Neural cell (in vitro differentiated cells): ENCODE results near the gene L3MBTL4. TPM values are rescaled to one million over a fixed set of nuclear protein-coding genes. Genes with fewer than 3 reads are reported as not detected.

Experiments
- H2AFZ ChIP-seq: fragments of 200-600, 300-800 bp; sonication (generic), shearing (Covaris generic); 2 replicates; pipeline ENCODE4 v1.6.0; 2014; ENCODE audit warnings: low read depth, mild to moderate bottlenecking, antibody characterized with exemption, low read length, moderate library complexity
- H3F3A ChIP-seq: fragments of 200-600 bp; shearing (Covaris generic); 2 replicates; pipeline ENCODE4 v1.6.1; 2016; ENCODE audit warnings: mild to moderate bottlenecking, moderate library complexity, mixed read lengths, antibody characterized with exemption, low read length; ENCODE audit not compliant: insufficient read depth, poor library complexity, severe bottlenecking
- H3K27ac ChIP-seq: fragments of 200-600, 300-800 bp; sonication (generic), shearing (Covaris generic); 2 replicates; pipeline ENCODE4 v1.5.1; 2014; ENCODE audit warnings: mild to moderate bottlenecking, low read length, moderate library complexity
- H3K27me3 ChIP-seq: fragments of 300-800, 200-600 bp; sonication (generic), shearing (Covaris generic); 2 replicates; pipeline ENCODE4 v1.6.0; 2014; ENCODE audit warnings: mild to moderate bottlenecking, low read depth, low read length, moderate library complexity; ENCODE audit not compliant: insufficient read depth
- H3K36me3 ChIP-seq: fragments of 300-800, 200-600 bp; sonication (generic), shearing (Covaris generic); 2 replicates; pipeline ENCODE4 v1.5.1; 2014; ENCODE audit warnings: mild to moderate bottlenecking, antibody characterized with exemption, low read length, moderate library complexity; ENCODE audit not compliant: insufficient read depth
- H3K4me2 ChIP-seq: fragments of 300-800, 200-600 bp; sonication (generic), shearing (Covaris generic); 2 replicates; pipeline ENCODE4 v1.6.0; 2014; ENCODE audit warnings: mild to moderate bottlenecking, low read length
- H3K4me3 ChIP-seq: fragments of 300-800, 200-600 bp; sonication (generic), shearing (Covaris generic); 2 replicates; pipeline ENCODE4 v1.5.1; 2014; ENCODE audit warnings: mild to moderate bottlenecking, low read length, moderate library complexity
- H3K79me2 ChIP-seq: fragments of 200-600 bp; shearing (Covaris generic); replicated peaks from 2 replicates; pipeline ENCODE4 v1.6.0; 2014; ENCODE audit warnings: mild to moderate bottlenecking, low read length, moderate library complexity; ENCODE audit not compliant: insufficient read depth
- H3K9ac ChIP-seq: fragments of 300-800, 200-600 bp; sonication (generic), shearing (Covaris generic); 2 replicates; pipeline ENCODE4 v1.6.1; 2016; ENCODE audit warnings: mild to moderate bottlenecking, low read length, mixed read lengths
- H3K9me2 ChIP-seq: fragments of 200-600 bp; shearing (Covaris generic); 2 replicates; pipeline ENCODE4 v1.6.1; 2016; ENCODE audit warnings: mild to moderate bottlenecking, low read length, mixed read lengths; ENCODE audit not compliant: insufficient read depth
- H3K9me3 ChIP-seq: fragments of 200-600, 300-800 bp; sonication (generic), shearing (Covaris generic); 2 replicates; pipeline ENCODE4 v1.6.1; 2016; ENCODE audit warnings: mild to moderate bottlenecking, mixed run types, low read length, moderate library complexity, mixed read lengths
- H4K20me1 ChIP-seq: fragments of 200-600 bp; shearing (Covaris generic); 2 replicates; pipeline ENCODE4 v1.6.1; 2016; ENCODE audit warnings: mild to moderate bottlenecking, mixed run types; ENCODE audit not compliant: insufficient read depth
- CTCF ChIP-seq: fragments of 450-650 bp; IDR thresholded peaks from 2 replicates; pipeline ENCODE4 v1.5.1; 2014; ENCODE audit warnings: antibody characterized with exemption, mild to moderate bottlenecking, moderate library complexity; ENCODE audit not compliant: poor library complexity, severe bottlenecking
- EP300 ChIP-seq: fragments of 450-650 bp; conservative IDR thresholded peaks from 2 replicates; pipeline ENCODE4 v1.6.1; 2014; ENCODE audit warnings: antibody characterized with exemption, mild to moderate bottlenecking, moderate library complexity; ENCODE audit not compliant: poor library complexity, severe bottlenecking
- EZH2 ChIP-seq: fragments of 200-600, 300-800 bp; shearing (Covaris generic), sonication (generic); IDR thresholded peaks from 2 replicates; pipeline ENCODE4 v1.6.1; 2014; ENCODE audit warnings: antibody characterized with exemption, low read length, borderline replicate concordance, mild to moderate bottlenecking; ENCODE audit not compliant: insufficient read depth, poor library complexity, severe bottlenecking
- MXI1 ChIP-seq: fragments of 450-650 bp; conservative IDR thresholded peaks from 2 replicates; pipeline ENCODE4 v1.6.1; 2014; ENCODE audit warnings: antibody characterized with exemption, mild to moderate bottlenecking; ENCODE audit not compliant: poor library complexity, severe bottlenecking
- POLR2AphosphoS5 ChIP-seq: IDR thresholded peaks from 2 replicates; pipeline ENCODE4 v1.6.1; 2012
- RAD21 ChIP-seq: fragments of 450-650 bp; conservative IDR thresholded peaks from 2 replicates; pipeline ENCODE4 v1.6.1; 2014; ENCODE audit warnings: antibody characterized with exemption, mild to moderate bottlenecking, moderate library complexity
- REST ChIP-seq: IDR thresholded peaks from 2 replicates; pipeline ENCODE4 v1.6.1; 2012; ENCODE audit warnings: borderline replicate concordance
- SMC3 ChIP-seq: fragments of 450-650 bp; conservative IDR thresholded peaks from 2 replicates; pipeline ENCODE4 v1.6.1; 2014; ENCODE audit warnings: antibody characterized with exemption, mild to moderate bottlenecking, moderate library complexity; ENCODE audit not compliant: poor library complexity
- TAF1 ChIP-seq: IDR thresholded peaks from 2 replicates; pipeline ENCODE4 v1.6.1; 2012; ENCODE audit warnings: low read depth
- polyA plus RNA-seq: library from polyadenylated mRNA; depleted of rRNA; stranded (reverse); fragments of >200 nt; gene quantifications from 2 replicates; pipeline ENCODE4 v1.2.3, GENCODE V29; 2014

Gene L3MBTL4
- polyA plus RNA-seq, 1 donor from 2014 or later: 0.90 TPM

- Histone ChIP-seq H3K27ac (no peak overlapping the region), H3K79me2 (no peaks in the 10 kb centered on the region), H3K9me3 (no peaks in the 10 kb centered on the region), H3K9ac (no peak overlapping the region), H3K27me3 (no peaks in the 10 kb centered on the region), H4K20me1 (no peaks in the 10 kb centered on the region), H3K4me2 (no peak overlapping the region), H2AFZ (no peak overlapping the region), H3K9me2 (no peaks in the 10 kb centered on the region), H3K4me3 (no peak overlapping the region), H3K36me3 (no peaks in the 10 kb centered on the region), H3F3A (no peaks in the 10 kb centered on the region)
- TF ChIP-seq SMC3: no peak
- TF ChIP-seq EZH2: no peak
- TF ChIP-seq TAF1: no peak
- TF ChIP-seq RAD21: no peak
- TF ChIP-seq REST: no peak
- TF ChIP-seq CTCF: no peak
- TF ChIP-seq MXI1: no peak
- no peak for TF ChIP-seq POLR2AphosphoS5
- no peak for TF ChIP-seq EP300
Measured at GRCh38 chr18:6055711-6056110, 359.0 kb downstream of the L3MBTL4 start.

- Histone ChIP-seq H3K36me3 (no peaks in the 10 kb centered on the region), H3K27me3 (no peaks in the 10 kb centered on the region), H3F3A (no peaks in the 10 kb centered on the region), H3K9me3 (no peaks in the 10 kb centered on the region), H3K9ac (no peak overlapping the region), H2AFZ (no peak overlapping the region), H3K79me2 (no peaks in the 10 kb centered on the region), H4K20me1 (no peaks in the 10 kb centered on the region), H3K4me3 (no peak overlapping the region), H3K9me2 (no peaks in the 10 kb centered on the region), H3K4me2 (no peak overlapping the region), H3K27ac (no peak overlapping the region)
- TF ChIP-seq EZH2: no peak
Measured at GRCh38 chr18:6054256-6054842, 360.4 kb downstream of the L3MBTL4 start.
